GM21515 (cell line): ENCODE results near the gene LARP6.
"Not testable (repeated sequence)": the region's sequence is repeated elsewhere in the genome, so short reads cannot be mapped to it uniquely, and the experiment has no call there.

Experiments used
- ATAC-seq: cut with Tn5 transposase; IDR thresholded peaks from one replicate; pipeline ENCODE4 v1.9.1; 2021; ENCODE audit not compliant: unreplicated experiment

LARP6 gene

GRCh38 chr15:70859322-70859908 lies 5.5 kb upstream of the LARP6 start:
- no peak for ATAC-seq

- ATAC-seq = not testable (repeated sequence)
Measured at GRCh38 chr15:70858614-70859321, 4.8 kb upstream of the LARP6 start.

- ATAC-seq = no peak
Measured at GRCh38 chr15:70857562-70858285, 3.8 kb upstream of the LARP6 start.

- no peak for ATAC-seq
Measured at GRCh38 chr15:70856884-70857561, 3.1 kb upstream of the LARP6 start.

GRCh38 chr15:70856177-70856883 lies 2.4 kb upstream of the LARP6 start:
- ATAC-seq = no peak

GRCh38 chr15:70855764-70856163 lies 1.8 kb upstream of the LARP6 start:
- no peak for ATAC-seq

GRCh38 chr15:70854666-70854976 lies 664 bp upstream of the LARP6 start:
- no peak for ATAC-seq

- no peak for ATAC-seq
Measured at GRCh38 chr15:70853318-70853972, 512 bp downstream of the LARP6 start.

- no peak for ATAC-seq
Measured at GRCh38 chr15:70852501-70853317, 1.2 kb downstream of the LARP6 start.

- ATAC-seq = no peak
Measured at GRCh38 chr15:70851889-70852288, 2.1 kb downstream of the LARP6 start.

GRCh38 chr15:70845602-70846360 lies 8.2 kb downstream of the LARP6 start:
- no peak for ATAC-seq

GRCh38 chr15:70837476-70837875 lies 16.5 kb downstream of the LARP6 start:
- ATAC-seq = no peak

- ATAC-seq = no peak
Measured at GRCh38 chr15:70835841-70836240, 18.1 kb downstream of the LARP6 start.

- ATAC-seq = no peak
Measured at GRCh38 chr15:70835415-70835814, 18.5 kb downstream of the LARP6 start.

GRCh38 chr15:70834999-70835398 lies 19.0 kb downstream of the LARP6 start:
- no peak for ATAC-seq

GRCh38 chr15:70833861-70834765 lies 19.8 kb downstream of the LARP6 start:
- ATAC-seq = no peak

- no peak for ATAC-seq
Measured at GRCh38 chr15:70833422-70833821, 20.5 kb downstream of the LARP6 start.

GRCh38 chr15:70832176-70832575 lies 21.8 kb downstream of the LARP6 start:
- ATAC-seq = no peak
